Heart left ventricle (tissue), 13 donors: ENCODE measurements around the gene DRC3.

Experiments
- CTCF ChIP-seq, 12 donors: fragments of 200-600 bp; sonication (generic) in 4 of 12; IDR thresholded peaks; one replicate each; pipeline versions ENCODE4 v1.5.0 to v1.8.0; 2018 to 2022; ENCODE audit warnings: antibody characterized with exemption in 12 of 12, mild to moderate bottlenecking in 5 of 12
- POLR2A ChIP-seq, 2 donors: fragments of 450-650 bp; IDR thresholded peaks; one replicate each; pipeline ENCODE4 v1.6.1; 2017; ENCODE audit warnings: antibody characterized with exemption in 2 of 2, mild to moderate bottlenecking in 2 of 2, moderate library complexity in 2 of 2
- donor health status: ischemic (EF 13 %, LVEDD 7.1; RV severe dilation, severe dysfunction).
- donor health status: DM: no; HTN: yes; CAD: no.
- donor health status: DM: no; HTN: no; CAD: no.
- donor health status: ischemic (EF 25% LVEDD 6.9; RV normal size, moderate dysfunction).
- donor health status: ischemic (EF 25% LVEDD 5.7; RV mildly dilated, moderate dysfunction).
- donor health status: ischemic (EF 35%, LVEDD 5.7; RV mildly dilated, moderate dysfunction).
- donor health status: nonischemic (EF 11% LVEDD 7.7; RV severe dilation, severe dysfunction).
- donor health status: DM: yes; HTN: yes; CAD: no.
- donor health status: PGD.
- donor health status: ischemic (EF 29% LVEDD 5.4; RV normal size, mild dysfunction).
- donor health status: nonischemic (EF 23%, LVEDD 6.1; RV moderate dilation, normal function).

- TF ChIP-seq CTCF (IDR thresholded peaks at IDR 0.05) (no peak), POLR2A (IDR thresholded peaks at IDR 0.05) (no peak)
Observed at GRCh38 chr17:18042983-18043382, 70.3 kb downstream of the DRC3 start.
